DOHH2 (cell line): ENCODE data around the gene STK32C.

Source experiments
- H3F3A ChIP-seq: fragments of 200-600 bp; sonication (generic), shearing (Covaris generic); 2 replicates; pipeline ENCODE4 v1.6.0; 2016; ENCODE audit warnings: antibody characterized with exemption, mild to moderate bottlenecking; ENCODE audit not compliant: control insufficient read depth, insufficient read depth
- H3K27ac ChIP-seq: fragments of 200-600 bp; sonication (generic); 2 replicates; pipeline ENCODE4 v1.5.1; 2014; ENCODE audit warnings: low read depth, mild to moderate bottlenecking, low read length, moderate library complexity
- H3K27me3 ChIP-seq: fragments of 200-600 bp; sonication (generic); 2 replicates; pipeline ENCODE4 v1.6.1; 2014; ENCODE audit warnings: mild to moderate bottlenecking, low read length, mixed read lengths; ENCODE audit not compliant: control insufficient read depth
- H3K36me3 ChIP-seq: fragments of 200-600 bp; sonication (generic); 2 replicates; pipeline ENCODE4 v1.6.1; 2014; ENCODE audit warnings: mild to moderate bottlenecking, low read length, moderate library complexity, mixed read lengths; ENCODE audit not compliant: control insufficient read depth
- H3K4me1 ChIP-seq: fragments of 200-600 bp; sonication (generic); 2 replicates; pipeline ENCODE4 v1.6.1; 2014; ENCODE audit warnings: mild to moderate bottlenecking, low read length, mixed read lengths; ENCODE audit not compliant: control insufficient read depth
- H3K4me2 ChIP-seq: fragments of 200-600 bp; sonication (generic); 2 replicates; pipeline ENCODE4 v1.6.0; 2014; ENCODE audit warnings: mild to moderate bottlenecking, low read length, moderate library complexity
- H3K4me3 ChIP-seq: fragments of 200-600 bp; sonication (generic); 2 replicates; pipeline ENCODE4 v1.5.1; 2014; ENCODE audit warnings: mild to moderate bottlenecking, low read length, mixed read lengths
- H3K79me2 ChIP-seq: fragments of 200-600 bp; sonication (generic); 2 replicates; pipeline ENCODE4 v1.6.1; 2014; ENCODE audit warnings: mild to moderate bottlenecking, low read length, mixed read lengths; ENCODE audit not compliant: control insufficient read depth
- H3K9me2 ChIP-seq: fragments of 200-600 bp; sonication (generic); replicated peaks from 2 replicates; pipeline ENCODE4 v1.6.1; 2014; ENCODE audit warnings: mild to moderate bottlenecking, low read length, mixed read lengths; ENCODE audit not compliant: control insufficient read depth
- H3K9me3 ChIP-seq: fragments of 200-600 bp; sonication (generic); 2 replicates; pipeline ENCODE4 v1.6.1; 2014; ENCODE audit warnings: antibody characterized with exemption, low read length, mixed read lengths; ENCODE audit not compliant: control insufficient read depth, insufficient read depth
- H4K20me1 ChIP-seq: fragments of 200-600 bp; sonication (generic); 2 replicates; pipeline ENCODE4 v1.6.0; 2014; ENCODE audit warnings: low read depth, mild to moderate bottlenecking, antibody characterized with exemption, low read length, moderate library complexity; ENCODE audit not compliant: control insufficient read depth, insufficient read depth
- EZH2phosphoT487 ChIP-seq: fragments of 200-600 bp; sonication (generic); IDR thresholded peaks from 2 replicates; pipeline ENCODE4 v1.6.1; 2017; ENCODE audit warnings: borderline replicate concordance, mild to moderate bottlenecking, antibody characterized with exemption, low read length, moderate library complexity, mixed read lengths
- TF ChIP-seq, protein P1 (sequence below): fragments of 200-600 bp; sonication (generic); IDR thresholded peaks from one replicate; pipeline ENCODE4 v1.5.1; 2014; ENCODE audit warnings: antibody characterized with exemption, mild to moderate bottlenecking, low read depth, low read length; ENCODE audit not compliant: poor library complexity, severe bottlenecking

STK32C gene

GRCh38 chr10:132236881-132237280 is 70.9 kb downstream of the STK32C start:
- Histone ChIP-seq H3K36me3 (no peaks in the 10 kb centered on the region), H3K9me2 (no peaks in the 10 kb centered on the region), H3K9me3 (no peaks in the 10 kb centered on the region), H3K27ac (no peak overlapping the region), H3K4me3 (no peak overlapping the region), H3K4me1 (peaks cover 9% of the 10 kb centered on the region), H3K27me3 (no peaks in the 10 kb centered on the region), H4K20me1 (no peaks in the 10 kb centered on the region), H3K4me2 (no peak overlapping the region), H3F3A (no peaks in the 10 kb centered on the region), H3K79me2 (no peaks in the 10 kb centered on the region)
- TF ChIP-seq EZH2phosphoT487, result no peak
- TF ChIP-seq, protein P1, sequence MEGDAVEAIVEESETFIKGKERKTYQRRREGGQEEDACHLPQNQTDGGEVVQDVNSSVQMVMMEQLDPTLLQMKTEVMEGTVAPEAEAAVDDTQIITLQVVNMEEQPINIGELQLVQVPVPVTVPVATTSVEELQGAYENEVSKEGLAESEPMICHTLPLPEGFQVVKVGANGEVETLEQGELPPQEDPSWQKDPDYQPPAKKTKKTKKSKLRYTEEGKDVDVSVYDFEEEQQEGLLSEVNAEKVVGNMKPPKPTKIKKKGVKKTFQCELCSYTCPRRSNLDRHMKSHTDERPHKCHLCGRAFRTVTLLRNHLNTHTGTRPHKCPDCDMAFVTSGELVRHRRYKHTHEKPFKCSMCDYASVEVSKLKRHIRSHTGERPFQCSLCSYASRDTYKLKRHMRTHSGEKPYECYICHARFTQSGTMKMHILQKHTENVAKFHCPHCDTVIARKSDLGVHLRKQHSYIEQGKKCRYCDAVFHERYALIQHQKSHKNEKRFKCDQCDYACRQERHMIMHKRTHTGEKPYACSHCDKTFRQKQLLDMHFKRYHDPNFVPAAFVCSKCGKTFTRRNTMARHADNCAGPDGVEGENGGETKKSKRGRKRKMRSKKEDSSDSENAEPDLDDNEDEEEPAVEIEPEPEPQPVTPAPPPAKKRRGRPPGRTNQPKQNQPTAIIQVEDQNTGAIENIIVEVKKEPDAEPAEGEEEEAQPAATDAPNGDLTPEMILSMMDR, result no peak

DNA sequence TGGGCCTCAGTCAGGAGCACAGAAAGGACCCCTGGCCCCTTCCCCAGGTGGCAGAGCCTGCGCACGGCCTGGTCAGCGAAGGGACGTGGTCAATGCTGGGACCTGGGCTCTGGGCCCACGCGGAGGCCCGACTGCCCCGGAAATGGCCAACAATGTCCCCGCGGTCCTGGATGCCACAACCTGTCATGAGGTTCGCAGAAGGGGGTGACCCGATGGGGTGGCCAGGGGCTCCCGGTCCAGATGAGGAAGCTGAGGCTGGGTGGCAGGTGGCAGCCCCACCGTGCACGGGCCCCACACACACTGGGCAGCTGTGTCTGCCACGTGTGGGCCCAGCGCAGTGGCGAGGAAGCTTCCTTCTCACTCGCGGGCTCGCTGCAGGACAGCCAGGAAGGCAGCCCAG is 71.6 kb downstream of the STK32C start:
- H3K36me3 ChIP-seq, result no peaks in the 10 kb centered on the region
- peaks cover 12% of the 10 kb centered on the region for H3K4me1 ChIP-seq
- H3K4me2 ChIP-seq, result no peak overlapping the region
- no peaks in the 10 kb centered on the region for H3K9me3 ChIP-seq
- H4K20me1 ChIP-seq, result no peaks in the 10 kb centered on the region
- H3K79me2 ChIP-seq, result no peaks in the 10 kb centered on the region
- no peak for TF ChIP-seq EZH2phosphoT487
- TF ChIP-seq, protein P1, result no peak
- no peak overlapping the region for H3K4me3 ChIP-seq
- H3K27ac ChIP-seq, result no peak overlapping the region
- no peaks in the 10 kb centered on the region for H3K27me3 ChIP-seq
- no peaks in the 10 kb centered on the region for H3F3A ChIP-seq
- no peaks in the 10 kb centered on the region for H3K9me2 ChIP-seq

- no peaks in the 10 kb centered on the region for H3K79me2 ChIP-seq
- peaks cover 18% of the 10 kb centered on the region for H3K4me1 ChIP-seq
- H3K9me3 ChIP-seq, result no peaks in the 10 kb centered on the region
- TF ChIP-seq EZH2phosphoT487, result no peak
- TF ChIP-seq, protein P1, result no peak
- no peak overlapping the region for H3K4me2 ChIP-seq
- H3K27me3 ChIP-seq, result no peaks in the 10 kb centered on the region
- no peaks in the 10 kb centered on the region for H3K36me3 ChIP-seq
- no peaks in the 10 kb centered on the region for H3F3A ChIP-seq
- no peaks in the 10 kb centered on the region for H4K20me1 ChIP-seq
- H3K27ac ChIP-seq, result no peak overlapping the region
- H3K9me2 ChIP-seq, result no peaks in the 10 kb centered on the region
- H3K4me3 ChIP-seq, result no peak overlapping the region
Measured at GRCh38 chr10:132234860-132235259, 72.9 kb downstream of the STK32C start.

DNA sequence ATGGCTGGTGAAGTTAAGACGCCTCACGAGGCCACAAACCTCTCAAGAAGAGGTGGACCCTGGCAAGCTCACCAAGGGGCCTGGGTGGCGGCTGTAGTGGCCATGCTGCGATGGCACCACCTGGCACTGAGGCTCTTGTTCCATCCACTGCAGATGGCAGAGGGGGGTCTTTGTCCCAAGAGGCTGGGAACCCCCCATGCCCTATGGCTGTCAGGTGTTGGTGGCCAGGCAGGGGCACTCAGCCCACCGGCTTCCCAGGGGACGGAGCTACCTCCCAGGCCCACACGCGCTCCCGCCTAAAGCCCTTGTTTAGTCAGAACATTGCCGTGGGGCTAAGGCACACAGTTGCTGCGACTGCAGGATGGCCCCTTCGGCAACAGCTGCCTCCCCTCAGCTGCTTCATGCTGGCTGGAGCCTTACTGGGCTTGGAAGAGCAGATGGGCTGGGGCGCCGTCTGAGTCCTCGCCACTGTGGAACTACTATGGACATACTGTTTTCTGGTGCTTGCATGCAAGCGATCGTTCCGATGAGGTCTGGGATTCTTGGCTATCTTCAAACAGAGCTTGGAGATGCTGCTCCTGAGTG is 74.2 kb downstream of the STK32C start:
- Histone ChIP-seq H3K36me3 (no peaks in the 10 kb centered on the region), H3K27me3 (no peaks in the 10 kb centered on the region), H3K79me2 (no peaks in the 10 kb centered on the region), H3F3A (no peaks in the 10 kb centered on the region), H3K9me2 (no peaks in the 10 kb centered on the region), H3K4me3 (no peak overlapping the region), H3K4me2 (no peak overlapping the region), H3K9me3 (no peaks in the 10 kb centered on the region), H3K4me1 (peaks cover 24% of the 10 kb centered on the region), H4K20me1 (no peaks in the 10 kb centered on the region), H3K27ac (no peak overlapping the region)
- TF ChIP-seq, protein P1, result no peak
- no peak for TF ChIP-seq EZH2phosphoT487
